GM19193 (cell line): ENCODE data around the gene HOMER3.
A peak's percentile ranks its signal among the peaks of the same experiment; 100 is the strongest.

ENCODE experiments used
- POLR2A ChIP-seq: IDR thresholded peaks from 4 replicates; pipeline ENCODE4 v1.6.1; 2011; ENCODE audit not compliant: insufficient read depth, insufficient read length; ENCODE audit errors: extremely low read depth

Gene HOMER3

GRCh38 chr19:18903156-18904037 lies 37.6 kb downstream of the HOMER3 start:
- TF ChIP-seq POLR2A: no peak

GRCh38 chr19:18901491-18901890 lies 39.5 kb downstream of the HOMER3 start:
- TF ChIP-seq POLR2A: no peak

GRCh38 chr19:18900700-18901481 lies 40.1 kb downstream of the HOMER3 start:
- peak; percentile 22 for TF ChIP-seq POLR2A

- no peak for TF ChIP-seq POLR2A
These were observed 41.1 kb downstream of the HOMER3 start for GRCh38 chr19:18899624-18900560.

GRCh38 chr19:18898607-18899408 lies 42.2 kb downstream of the HOMER3 start:
- TF ChIP-seq POLR2A: no peak

- no peak for TF ChIP-seq POLR2A
These were observed 42.9 kb downstream of the HOMER3 start for GRCh38 chr19:18898081-18898606.

GRCh38 chr19:18897094-18898029 lies 43.7 kb downstream of the HOMER3 start:
- TF ChIP-seq POLR2A: no peak

- no peak for TF ChIP-seq POLR2A
These were observed 44.6 kb downstream of the HOMER3 start for GRCh38 chr19:18896421-18896841.

GRCh38 chr19:18895824-18896341 lies 45.1 kb downstream of the HOMER3 start, which contains the start of gene CERS1:
CERS1 (minus strand) TSS chr19:18896158; CDS start chr19:18896072, 86 bp downstream.
- no peak for TF ChIP-seq POLR2A

GRCh38 chr19:18895038-18895823 lies 45.8 kb downstream of the HOMER3 start:
- no peak for TF ChIP-seq POLR2A

- TF ChIP-seq POLR2A: no peak
These were observed 46.6 kb downstream of the HOMER3 start for GRCh38 chr19:18894254-18895037.
